GM23248 (cell line): ENCODE measurements around the gene PRIMPOL.

Source experiments
- EZH2 ChIP-seq: fragments of 200-600 bp; sonication (generic); IDR thresholded peaks from 2 replicates; pipeline ENCODE4 v1.6.1; 2018; ENCODE audit warnings: antibody characterized with exemption, mild to moderate bottlenecking; ENCODE audit not compliant: insufficient read depth, poor library complexity, severe bottlenecking
- EZH2phosphoT487 ChIP-seq: fragments of 200-600 bp; sonication (generic); IDR thresholded peaks from 2 replicates; pipeline ENCODE4 v1.6.1; 2018; ENCODE audit warnings: antibody characterized with exemption, moderate library complexity, mild to moderate bottlenecking, low read depth; ENCODE audit not compliant: insufficient read depth

GRCh38 chr4:184649026-184649970 lies at the start of gene PRIMPOL, which contains the start of gene CASP3:
- TF ChIP-seq EZH2 (no peak), EZH2phosphoT487 (no peak)
